ENCODE data around the gene VAC14. TPM values are rescaled to one million over a fixed set of nuclear protein-coding genes. Genes with fewer than 3 reads are reported as not detected.

VAC14 gene
- total RNA-seq, 2 donors from 2014 or later = 23.1 to 29.6 TPM

DNA sequence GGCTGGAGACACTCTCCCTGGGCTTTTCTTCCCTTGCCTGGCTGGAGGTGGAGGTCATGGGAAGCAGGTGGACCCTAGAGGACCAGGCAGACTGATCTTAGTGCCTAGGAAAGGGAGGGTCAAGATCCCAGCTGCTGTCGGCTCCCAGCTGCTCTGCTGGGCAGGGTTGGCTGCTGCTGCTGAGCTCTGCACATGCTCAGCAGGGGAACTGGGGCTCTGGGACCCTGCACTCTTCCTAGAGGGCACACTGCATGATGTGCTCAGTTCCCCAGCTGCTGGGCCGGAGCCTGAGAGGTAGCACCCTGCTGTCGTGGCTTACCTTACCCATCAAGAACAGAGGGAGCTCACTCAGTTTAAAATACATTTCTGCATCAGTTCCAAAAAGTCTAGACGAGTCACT lies 34.3 kb downstream of the VAC14 start:
- DNase-seq (no peak), ATAC-seq (replicated peaks in 1 of 2) (no peak)
- no peaks in the 10 kb centered on the region for H3K36me3 Mint-ChIP-seq (ENCODE audit: insufficient read depth in 2 of 2)
- H3K4me1 Mint-ChIP-seq (ENCODE audit: low read depth) = peaks cover 9% of the 10 kb centered on the region
- no peak overlapping the region for H3K27ac Mint-ChIP-seq
- H3K9me3 Mint-ChIP-seq = no peaks in the 10 kb centered on the region
- no peaks in the 10 kb centered on the region for H3K27me3 Mint-ChIP-seq (ENCODE audit: low read depth)
- H3K4me3 Mint-ChIP-seq = no peak overlapping the region

- H3K36me3 Mint-ChIP-seq (ENCODE audit: insufficient read depth in 2 of 2) = no peaks in the 10 kb centered on the region
- ATAC-seq (replicated peaks in 1 of 2) = no peak
- no peak overlapping the region for H3K27ac Mint-ChIP-seq
- peaks cover 12% of the 10 kb centered on the region for H3K4me1 Mint-ChIP-seq (ENCODE audit: low read depth)
- H3K27me3 Mint-ChIP-seq (ENCODE audit: low read depth) = no peaks in the 10 kb centered on the region
- DNase-seq = no peak
- no peak overlapping the region for H3K4me3 Mint-ChIP-seq
- no peaks in the 10 kb centered on the region for H3K9me3 Mint-ChIP-seq
These were observed 34.8 kb downstream of the VAC14 start for GRCh38 chr16:70766176-70766575.

DNA sequence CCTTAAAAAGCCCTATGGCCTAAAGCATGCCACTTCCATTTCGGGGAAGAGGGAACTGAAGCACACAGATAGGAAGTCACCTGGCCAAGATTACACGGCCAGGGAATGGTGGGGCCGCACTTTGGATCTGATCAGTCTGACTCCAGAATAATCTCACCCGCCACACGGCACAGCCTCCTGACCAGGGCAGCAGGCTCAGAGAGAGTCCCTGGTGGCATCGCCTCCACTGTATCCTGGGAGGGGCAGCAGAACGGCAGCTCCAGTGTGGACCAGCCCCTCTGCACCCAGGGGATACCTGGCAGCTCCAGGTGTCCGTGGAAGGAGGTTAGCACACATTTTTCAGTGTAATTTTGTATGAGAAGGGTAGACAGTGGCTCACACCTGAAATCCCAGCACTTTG lies 35.5 kb downstream of the VAC14 start:
- H3K9me3 Mint-ChIP-seq = no peaks in the 10 kb centered on the region
- H3K27me3 Mint-ChIP-seq (ENCODE audit: low read depth) = no peaks in the 10 kb centered on the region
- peaks cover 0 to 1% of the 10 kb centered on the region in 2 donors for H3K36me3 Mint-ChIP-seq (ENCODE audit: insufficient read depth in 2 of 2)
- H3K27ac Mint-ChIP-seq = no peak overlapping the region
- ATAC-seq (replicated peaks in 1 of 2) = no peak
- H3K4me1 Mint-ChIP-seq (ENCODE audit: low read depth) = peaks cover 13% of the 10 kb centered on the region
- H3K4me3 Mint-ChIP-seq = no peak overlapping the region
- DNase-seq = no peak

GRCh38 chr16:70764632-70765031 lies 36.3 kb downstream of the VAC14 start:
- Mint-ChIP-seq H3K27me3 (ENCODE audit: low read depth) (no peaks in the 10 kb centered on the region), H3K9me3 (no peaks in the 10 kb centered on the region), H3K4me1 (ENCODE audit: low read depth) (peaks cover 13% of the 10 kb centered on the region), H3K4me3 (no peak overlapping the region), H3K36me3 (ENCODE audit: insufficient read depth in 2 of 2) (peaks cover 0 to 1% of the 10 kb centered on the region in 2 donors), H3K27ac (no peak overlapping the region)
- DNase-seq (no peak), ATAC-seq (replicated peaks in 1 of 2) (no peak)

GRCh38 chr16:70760221-70760620 lies 40.7 kb downstream of the VAC14 start:
- Mint-ChIP-seq H3K9me3 (no peaks in the 10 kb centered on the region), H3K36me3 (ENCODE audit: insufficient read depth in 2 of 2) (peaks cover 0 to 1% of the 10 kb centered on the region in 2 donors)

GRCh38 chr16:70759666-70760065 lies 41.3 kb downstream of the VAC14 start:
- Mint-ChIP-seq H3K4me3 (no peak overlapping the region), H3K36me3 (ENCODE audit: insufficient read depth in 2 of 2) (peaks cover 0 to 1% of the 10 kb centered on the region in 2 donors), H3K27ac (no peak overlapping the region)

More at GRCh38 chr16:70760221-70760620, 40.7 kb downstream of the VAC14 start:
- Mint-ChIP-seq H3K27ac (peak overlapping the region; percentile 5), H3K27me3 (ENCODE audit: low read depth) (no peaks in the 10 kb centered on the region), H3K4me1 (ENCODE audit: low read depth) (peaks cover 13% of the 10 kb centered on the region), H3K4me3 (no peak overlapping the region)
- ATAC-seq (replicated peaks in 1 of 2) = no peak
- DNase-seq = no peak

GRCh38 chr16:70758786-70759185 lies 42.2 kb downstream of the VAC14 start:
- peaks cover 0 to 1% of the 10 kb centered on the region in 2 donors for H3K36me3 Mint-ChIP-seq (ENCODE audit: insufficient read depth in 2 of 2)
- H3K9me3 Mint-ChIP-seq = no peaks in the 10 kb centered on the region
- no peaks in the 10 kb centered on the region for H3K27me3 Mint-ChIP-seq (ENCODE audit: low read depth)
- H3K27ac Mint-ChIP-seq = peak overlapping the region; percentile 60
- DNase-seq (no peak), ATAC-seq (replicated peaks in 1 of 2) (no peak)
- peaks cover 13% of the 10 kb centered on the region for H3K4me1 Mint-ChIP-seq (ENCODE audit: low read depth)
- H3K4me3 Mint-ChIP-seq = no peak overlapping the region

More at GRCh38 chr16:70759666-70760065, 41.3 kb downstream of the VAC14 start:
- no peak for DNase-seq
- H3K4me1 Mint-ChIP-seq (ENCODE audit: low read depth) = peaks cover 13% of the 10 kb centered on the region
- H3K27me3 Mint-ChIP-seq (ENCODE audit: low read depth) = no peaks in the 10 kb centered on the region
- no peak for ATAC-seq (replicated peaks in 1 of 2)
- H3K9me3 Mint-ChIP-seq = no peaks in the 10 kb centered on the region

- Mint-ChIP-seq H3K27me3 (ENCODE audit: low read depth) (no peaks in the 10 kb centered on the region), H3K27ac (no peak overlapping the region), H3K36me3 (ENCODE audit: insufficient read depth in 2 of 2) (peaks cover 0 to 1% of the 10 kb centered on the region in 2 donors), H3K4me1 (ENCODE audit: low read depth) (peaks cover 13% of the 10 kb centered on the region), H3K9me3 (no peaks in the 10 kb centered on the region), H3K4me3 (no peak overlapping the region)
- ATAC-seq (replicated peaks in 1 of 2) = no peak
- DNase-seq = no peak
These were observed 43.8 kb downstream of the VAC14 start for GRCh38 chr16:70757183-70757582.

DNA sequence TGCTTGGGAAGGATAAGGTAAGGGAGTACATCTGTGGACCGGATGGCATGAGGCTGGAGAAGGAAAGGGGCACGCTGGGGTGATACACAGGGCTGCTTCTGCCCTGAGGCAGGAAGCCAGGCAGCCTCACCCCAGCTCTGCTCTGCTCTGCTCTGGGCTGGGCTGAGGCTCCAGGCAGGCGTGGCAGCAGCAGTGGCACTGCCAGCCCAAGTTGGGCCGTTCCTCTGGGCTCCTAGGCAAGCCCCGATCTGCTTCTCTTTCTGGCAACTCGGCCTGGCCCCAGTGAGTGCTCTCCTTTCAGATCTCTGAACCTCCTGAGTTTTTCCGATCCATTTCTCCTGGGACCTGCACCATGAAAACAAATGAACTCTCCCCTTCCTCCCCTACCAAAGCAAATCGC lies 44.9 kb downstream of the VAC14 start:
- Mint-ChIP-seq H3K4me3 (no peak overlapping the region), H3K4me1 (ENCODE audit: low read depth) (peaks cover 9% of the 10 kb centered on the region), H3K36me3 (ENCODE audit: insufficient read depth in 2 of 2) (peaks cover 0 to 1% of the 10 kb centered on the region in 2 donors), H3K27me3 (ENCODE audit: low read depth) (no peaks in the 10 kb centered on the region), H3K9me3 (no peaks in the 10 kb centered on the region), H3K27ac (no peak overlapping the region)
- DNase-seq (no peak), ATAC-seq (replicated peaks in 1 of 2) (no peak)

DNA sequence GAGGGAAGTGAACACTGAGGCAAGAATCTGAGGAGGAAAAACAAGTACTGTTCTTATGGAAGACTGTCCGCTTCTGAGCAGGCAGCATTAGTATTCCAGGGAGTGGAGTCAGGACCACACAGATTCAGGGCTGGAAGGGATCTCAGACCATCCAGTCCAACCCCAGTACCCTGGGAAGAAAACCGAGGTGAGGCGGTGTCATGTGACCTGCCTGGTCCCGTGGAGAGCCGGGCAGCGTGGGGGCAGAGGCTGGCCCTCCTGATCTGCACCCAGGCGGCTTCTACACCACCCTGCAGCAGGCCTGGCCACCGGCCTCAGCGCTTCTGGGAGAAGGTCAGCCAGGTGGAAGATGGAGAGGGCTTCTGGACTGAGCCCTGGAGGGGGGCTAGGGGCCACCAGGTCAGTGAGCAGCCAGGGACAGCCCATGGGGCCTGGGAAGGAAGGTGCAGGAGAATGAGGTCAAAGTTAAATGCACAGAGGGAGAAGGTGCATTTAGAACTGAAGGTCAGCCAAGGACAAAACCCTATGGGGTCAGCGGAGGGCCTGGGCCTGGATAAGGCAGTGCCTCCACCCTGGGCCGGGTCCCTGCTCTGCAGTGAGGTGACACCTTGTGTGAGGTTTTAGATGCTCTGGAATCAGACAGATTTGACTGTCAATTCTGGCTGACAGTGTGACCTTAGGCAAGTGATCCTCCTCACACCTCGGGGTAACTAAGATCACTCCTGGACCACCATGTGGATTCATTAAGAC lies 45.9 kb downstream of the VAC14 start:
- no peaks in the 10 kb centered on the region for H3K36me3 Mint-ChIP-seq (ENCODE audit: insufficient read depth in 2 of 2)
- no peaks in the 10 kb centered on the region for H3K27me3 Mint-ChIP-seq (ENCODE audit: low read depth)
- no peaks in the 10 kb centered on the region for H3K4me1 Mint-ChIP-seq (ENCODE audit: low read depth)
- DNase-seq (no peak), ATAC-seq (replicated peaks in 1 of 2) (no peak)
- no peaks in the 10 kb centered on the region for H3K9me3 Mint-ChIP-seq
- no peak overlapping the region for H3K4me3 Mint-ChIP-seq
- H3K27ac Mint-ChIP-seq = no peak overlapping the region

DNA sequence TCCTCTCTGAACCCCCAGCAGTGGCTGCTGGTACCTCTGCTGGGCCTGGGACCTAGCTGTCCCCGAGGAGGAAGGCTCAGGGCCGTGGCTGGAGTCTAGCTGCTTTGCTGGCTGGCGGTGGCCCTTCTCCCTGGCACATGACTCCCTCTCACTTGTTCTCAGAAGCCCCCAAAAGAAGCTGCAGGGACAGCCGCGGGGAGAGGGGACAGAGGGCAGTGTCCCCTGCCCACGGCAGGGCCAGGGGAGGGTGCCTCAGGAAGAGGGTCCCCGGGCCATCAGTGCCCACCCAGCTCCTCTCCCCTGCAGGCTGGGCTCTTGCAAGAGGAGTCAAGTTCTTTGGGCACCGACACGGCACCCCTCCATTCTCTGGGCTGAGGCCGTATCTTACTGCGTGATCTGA lies 46.6 kb downstream of the VAC14 start:
- DNase-seq = no peak
- Mint-ChIP-seq H3K9me3 (no peaks in the 10 kb centered on the region), H3K27ac (no peak overlapping the region), H3K36me3 (ENCODE audit: insufficient read depth in 2 of 2) (no peaks in the 10 kb centered on the region), H3K27me3 (ENCODE audit: low read depth) (no peaks in the 10 kb centered on the region), H3K4me3 (no peak overlapping the region), H3K4me1 (ENCODE audit: low read depth) (no peaks in the 10 kb centered on the region)
- no peak for ATAC-seq (replicated peaks in 1 of 2)

- H3K9me3 Mint-ChIP-seq = no peaks in the 10 kb centered on the region
- ATAC-seq (replicated peaks in 1 of 2) (no peak), DNase-seq (no peak)
- no peaks in the 10 kb centered on the region for H3K36me3 Mint-ChIP-seq (ENCODE audit: insufficient read depth in 2 of 2)
- no peak overlapping the region for H3K27ac Mint-ChIP-seq
- no peaks in the 10 kb centered on the region for H3K27me3 Mint-ChIP-seq (ENCODE audit: low read depth)
- no peak overlapping the region for H3K4me3 Mint-ChIP-seq
- H3K4me1 Mint-ChIP-seq (ENCODE audit: low read depth) = no peaks in the 10 kb centered on the region
These were observed 47.1 kb downstream of the VAC14 start for GRCh38 chr16:70753694-70754325.

GRCh38 chr16:70753228-70753627 lies 47.7 kb downstream of the VAC14 start:
- H3K4me1 Mint-ChIP-seq (ENCODE audit: low read depth) = peaks cover under 1% of the 10 kb centered on the region
- no peaks in the 10 kb centered on the region for H3K9me3 Mint-ChIP-seq
- no peak overlapping the region for H3K27ac Mint-ChIP-seq
- DNase-seq (no peak), ATAC-seq (replicated peaks in 1 of 2) (no peak)
- H3K36me3 Mint-ChIP-seq (ENCODE audit: insufficient read depth in 2 of 2) = no peaks in the 10 kb centered on the region
- no peak overlapping the region for H3K4me3 Mint-ChIP-seq
- H3K27me3 Mint-ChIP-seq (ENCODE audit: low read depth) = no peaks in the 10 kb centered on the region

DNA sequence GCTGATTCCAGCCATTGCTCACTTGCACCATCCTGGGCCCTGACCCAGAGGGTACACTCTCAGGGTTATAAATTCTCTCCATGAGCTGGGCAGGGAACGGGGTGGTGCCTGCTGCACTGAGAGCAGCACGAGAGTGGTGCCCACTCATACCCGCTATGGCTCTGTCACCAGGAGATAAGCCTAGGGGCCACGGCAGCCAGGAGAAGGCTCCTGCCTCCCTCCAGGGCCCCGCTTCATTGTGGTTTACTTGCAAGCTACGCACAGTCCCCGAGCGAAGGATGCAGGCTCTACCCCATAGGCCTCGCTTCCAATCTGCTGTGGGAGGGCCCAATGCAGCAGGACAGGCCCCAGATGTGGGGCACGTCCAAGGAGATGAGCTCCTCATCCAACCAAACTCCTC lies 48.5 kb downstream of the VAC14 start:
- H3K36me3 Mint-ChIP-seq (ENCODE audit: insufficient read depth in 2 of 2) = no peaks in the 10 kb centered on the region
- H3K27ac Mint-ChIP-seq = no peak overlapping the region
- H3K4me3 Mint-ChIP-seq = no peak overlapping the region
- H3K4me1 Mint-ChIP-seq (ENCODE audit: low read depth) = peaks cover 6% of the 10 kb centered on the region
- DNase-seq (no peak), ATAC-seq (replicated peaks in 1 of 2) (no peak)
- no peaks in the 10 kb centered on the region for H3K9me3 Mint-ChIP-seq
- H3K27me3 Mint-ChIP-seq (ENCODE audit: low read depth) = no peaks in the 10 kb centered on the region

Data from activated T-cell treated with anti-CD3 and anti-CD28 coated beads, Interleukin-2, amount 50 U/mL, for 72 hours (primary cell).